ENCODE data around the gene SLC43A1.

Gene SLC43A1

GRCh38 chr11:57516061-57516443 is 550 bp upstream of the SLC43A1 start:
- CTCF ChIA-PET, result interaction anchor here (1.0 to 4.5 kb wide), 4 partner anchors 11 to 58 kb away, joined by 5 to 28 read pairs (median 17); no protein-coding TSS in a partner anchor

GRCh38 chr11:57514538-57515331 is 767 bp downstream of the SLC43A1 start:
- ChIA-PET CTCF (interaction anchor here (0.6 to 4.5 kb wide), 5 partner anchors 12 to 1053 kb away, joined by 3 to 28 read pairs (median 15); no protein-coding TSS in a partner anchor), POLR2A (ENCODE audit: low non-redundant PET) (no interaction called here)
- DNase-seq (ENCODE audit: low spot score), result peak; percentile 21
- no peak for TF ChIP-seq CTCF (conservative IDR thresholded peaks at IDR 0.05; ENCODE audit: low read depth)
- peak overlapping the region; percentile 63 for H3K27ac ChIP-seq

More at GRCh38 chr11:57516061-57516443, 550 bp upstream of the SLC43A1 start:
- DNase-seq (ENCODE audit: low spot score), result no peak
- POLR2A ChIA-PET (ENCODE audit: low non-redundant PET), result no interaction called here
- no peak for TF ChIP-seq CTCF (conservative IDR thresholded peaks at IDR 0.05; ENCODE audit: low read depth)
- H3K27ac ChIP-seq, result peak overlapping the region; percentile 63

GRCh38 chr11:57513911-57514537 is 1.5 kb downstream of the SLC43A1 start:
- H3K27ac ChIP-seq, result peak overlapping the region; percentile 63
- no peak for DNase-seq (ENCODE audit: low spot score)

GRCh38 chr11:57513452-57513795 is 2.1 kb downstream of the SLC43A1 start:
- ChIA-PET POLR2A (ENCODE audit: low non-redundant PET) (no interaction called here), CTCF (interaction anchor here (0.6 to 4.5 kb wide), 6 partner anchors 20 to 1000 kb away, joined by 3 to 28 read pairs (median 3); no protein-coding TSS in a partner anchor)
- no peak for DNase-seq (ENCODE audit: low spot score)
- peak overlapping the region; percentile 63 for H3K27ac ChIP-seq
- no peak for TF ChIP-seq CTCF (conservative IDR thresholded peaks at IDR 0.05; ENCODE audit: low read depth)

More at GRCh38 chr11:57513911-57514537, 1.5 kb downstream of the SLC43A1 start:
- ChIA-PET POLR2A (ENCODE audit: low non-redundant PET) (no interaction called here), CTCF (interaction anchor here (0.6 to 4.5 kb wide), 3 partner anchors 20 to 1054 kb away, joined by 3 to 28 read pairs (median 5); no protein-coding TSS in a partner anchor)
- no peak for TF ChIP-seq CTCF (conservative IDR thresholded peaks at IDR 0.05; ENCODE audit: low read depth)

GRCh38 chr11:57512646-57513451 is 2.7 kb downstream of the SLC43A1 start:
- no peak for DNase-seq (ENCODE audit: low spot score)
- ChIA-PET CTCF (interaction anchor here (0.6 to 4.5 kb wide), 6 partner anchors 19 to 1001 kb away, joined by 3 to 28 read pairs (median 3); no protein-coding TSS in a partner anchor), POLR2A (ENCODE audit: low non-redundant PET) (no interaction called here)
- no peak for TF ChIP-seq CTCF (conservative IDR thresholded peaks at IDR 0.05; ENCODE audit: low read depth)
- H3K27ac ChIP-seq, result peak overlapping the region; percentile 63; the same call in 1 of the 2 replicates

Data from RWPE1 (cell line).